HepG2 (cell line): ENCODE data around the gene MAN2A1. TPM values are rescaled to one million over a fixed set of nuclear protein-coding genes. Genes with fewer than 3 reads are reported as not detected.

Experiments
- ATAC-seq: fragments of 200-7000 bp; cut with Tn5 transposase; 3 replicates; pipeline ENCODE4 v1.9.1; 2020; ENCODE audit warnings: mild to moderate bottlenecking, moderate library complexity
- BruUV-seq: library from RNA; stranded (reverse); fragments of 400-500 nt; replicated peaks from 2 replicates; lab custom pipeline; 2021; lab: Mats Ljungman, UMichigan
- CTCF ChIA-PET: fragments of 300-600 bp; formaldehyde crosslinking; extraction: SDS; loops from one replicate; lab custom pipeline; 2021; ENCODE audit warnings: low total read pairs, inconsistent platforms, low intra/inter-chr PET ratio; lab: Yijun Ruan, JAX
- POLR2A ChIA-PET: fragments of 350-600 bp; sonication (Branson Sonifier 250); formaldehyde crosslinking; loops from one replicate; lab custom pipeline; 2020; ENCODE audit warnings: antibody characterized with exemption, inconsistent platforms; lab: Yijun Ruan, JAX
- DNase-seq: peaks from one replicate; pipeline ENCODE4 v3.0.0-alpha.2; 2015; ENCODE audit warnings: low spot score
- FAIRE-seq: peaks from 3 replicates; lab custom pipeline; 2011; peaks lifted over from hg19 to GRCh38; lab: Jason Lieb, UNC
- H2AFZ ChIP-seq: one replicate; pipeline ENCODE4 v1.6.1; 2011; ENCODE audit warnings: low read length, inconsistent platforms
- H3K27ac ChIP-seq: fragments of 300-600 bp; 3 replicates; pipeline ENCODE4 v1.8.0; 2011; ENCODE audit warnings: mixed run types, mild to moderate bottlenecking, mixed read lengths, low read length, inconsistent platforms; ENCODE audit not compliant: insufficient read depth; ENCODE audit errors: extremely low read length
- H3K27me3 ChIP-seq, 2 experiments: fragments of 200-600 bp in 1 of 2; 2 replicates in 1 of 2; 3 replicates in 1 of 2; pipeline versions ENCODE4 v1.6.0 to v1.8.0; 2011; ENCODE audit warnings: low read length in 2 of 2, mild to moderate bottlenecking in 2 of 2, moderate library complexity in 2 of 2, inconsistent platforms in 1 of 2; ENCODE audit not compliant: insufficient read depth in 2 of 2, control insufficient read depth in 1 of 2
- H3K36me3 ChIP-seq, 2 experiments: fragments of 200-600 bp in 1 of 2; replicated peaks in 1 of 2; 2 replicates in 1 of 2; 3 replicates in 1 of 2; pipeline versions ENCODE4 v1.5.1 to v1.8.0; 2011; ENCODE audit warnings: low read length in 2 of 2, inconsistent platforms in 1 of 2; ENCODE audit not compliant: insufficient read depth in 2 of 2, control insufficient read depth in 1 of 2
- H3K4me1 ChIP-seq: 2 replicates; pipeline ENCODE4 v1.5.1; 2012; ENCODE audit warnings: low read length, inconsistent platforms; ENCODE audit not compliant: insufficient read depth
- H3K4me2 ChIP-seq: 2 replicates; pipeline ENCODE4 v1.6.0; 2011; ENCODE audit warnings: low read depth, low read length, inconsistent platforms
- H3K4me3 ChIP-seq, 3 experiments: fragments of 200-600 bp in 1 of 3; sonication (generic), shearing (Covaris generic) in 1 of 3; replicated peaks in 1 of 3; 2 replicates each; pipeline ENCODE4 v1.5.1; 2011 to 2016; ENCODE audit warnings: low read length in 3 of 3, inconsistent platforms in 2 of 3, low read depth in 2 of 3, mild to moderate bottlenecking in 2 of 3, control low read depth in 1 of 3, mixed read lengths in 1 of 3; ENCODE audit not compliant: insufficient read depth in 1 of 3
- H3K79me2 ChIP-seq: one replicate; pipeline ENCODE4 v1.6.1; 2011; ENCODE audit warnings: low read length, inconsistent platforms; ENCODE audit not compliant: insufficient read depth
- H3K9ac ChIP-seq: 2 replicates; pipeline ENCODE4 v1.6.0; 2011; ENCODE audit warnings: mild to moderate bottlenecking, low read depth, low read length, inconsistent platforms; ENCODE audit not compliant: insufficient read depth
- H3K9me3 ChIP-seq: 2 replicates; pipeline ENCODE4 v1.5.1; 2012; ENCODE audit warnings: mild to moderate bottlenecking, low read length
- H4K20me1 ChIP-seq: 2 replicates; pipeline ENCODE4 v1.6.0; 2011; ENCODE audit warnings: inconsistent platforms, mild to moderate bottlenecking, low read length, moderate library complexity; ENCODE audit not compliant: insufficient read depth
- AKAP8 ChIP-seq: sonication (generic); formaldehyde crosslinking; IDR thresholded peaks from 2 replicates; pipeline ENCODE4 v1.5.1; 2020; ENCODE audit warnings: mild to moderate bottlenecking, missing genetic modification reagents
- ATAD3A ChIP-seq: sonication (generic); formaldehyde crosslinking; IDR thresholded peaks from 2 replicates; pipeline ENCODE4 v1.4.0; 2020; ENCODE audit warnings: missing genetic modification reagents
- CREBL2 ChIP-seq: sonication (generic); formaldehyde crosslinking; IDR thresholded peaks from 2 replicates; pipeline ENCODE4 v1.8.1; 2023; ENCODE audit warnings: missing genetic modification reagents, mild to moderate bottlenecking, borderline replicate concordance
- DRAP1 ChIP-seq: IDR thresholded peaks from 2 replicates; pipeline ENCODE4 v1.6.1; 2016; ENCODE audit warnings: missing genetic modification reagents, missing compliant biosample characterization
- ETV5 ChIP-seq: IDR thresholded peaks from 2 replicates; pipeline ENCODE4 v1.6.1; 2018; ENCODE audit warnings: missing biosample characterization, missing genetic modification reagents, inconsistent platforms, borderline replicate concordance
- GFI1 ChIP-seq: sonication (generic); formaldehyde crosslinking; IDR thresholded peaks from 2 replicates; pipeline ENCODE4 v1.5.0; 2020; ENCODE audit warnings: missing genetic modification reagents, mild to moderate bottlenecking, borderline replicate concordance
- RFX3 ChIP-seq: IDR thresholded peaks from 2 replicates; pipeline ENCODE4 v1.6.1; 2016; ENCODE audit warnings: missing biosample characterization, missing genetic modification reagents
- SETDB1 ChIP-seq: sonication (generic); formaldehyde crosslinking; IDR thresholded peaks from 2 replicates; pipeline ENCODE4 v1.5.1; 2020; ENCODE audit warnings: missing genetic modification reagents, mild to moderate bottlenecking, borderline replicate concordance
- SOX13 ChIP-seq, 3 experiments: fragments of 450-650 bp in 1 of 3; sonication (generic) in 1 of 3; formaldehyde crosslinking in 1 of 3; IDR thresholded peaks in 2 of 3; conservative IDR thresholded peaks in 1 of 3; 2 replicates each; pipeline versions ENCODE4 v1.5.0 to v1.6.1; 2016 to 2020; ENCODE audit warnings: antibody characterized with exemption in 1 of 3, mild to moderate bottlenecking in 1 of 3, missing compliant biosample characterization in 1 of 3, missing genetic modification reagents in 1 of 3, moderate library complexity in 1 of 3
- TCF7L2 ChIP-seq: IDR thresholded peaks from 2 replicates; pipeline ENCODE4 v1.6.1; 2011; ENCODE audit warnings: mild to moderate bottlenecking, low read depth, low read length, moderate library complexity
- ZBTB37 ChIP-seq: sonication (generic); formaldehyde crosslinking; IDR thresholded peaks from 2 replicates; pipeline ENCODE4 v1.4.0; 2020; ENCODE audit warnings: mild to moderate bottlenecking, missing genetic modification reagents
- ZBTB39 ChIP-seq: sonication (generic); formaldehyde crosslinking; IDR thresholded peaks from 2 replicates; pipeline ENCODE4 v1.5.0; 2020; ENCODE audit warnings: missing genetic modification reagents
- ZFYVE20 ChIP-seq: sonication (generic); formaldehyde crosslinking; IDR thresholded peaks from 2 replicates; pipeline ENCODE4 v1.8.0; 2023; ENCODE audit warnings: low read depth, mild to moderate bottlenecking, moderate library complexity, missing genetic modification reagents, borderline replicate concordance
- ZNF12 ChIP-seq: sonication (generic); formaldehyde crosslinking; IDR thresholded peaks from 2 replicates; pipeline ENCODE4 v1.5.0; 2020; ENCODE audit warnings: missing genetic modification reagents
- ZNF331 ChIP-seq: sonication (generic); formaldehyde crosslinking; IDR thresholded peaks from 2 replicates; pipeline ENCODE4 v1.4.0; 2020; ENCODE audit warnings: missing genetic modification reagents
- ZNF776 ChIP-seq: sonication (generic); formaldehyde crosslinking; IDR thresholded peaks from 2 replicates; pipeline ENCODE4 v1.4.0; 2020; ENCODE audit warnings: mild to moderate bottlenecking, missing genetic modification reagents
- ZNF839 ChIP-seq: sonication (generic); formaldehyde crosslinking; IDR thresholded peaks from 2 replicates; pipeline ENCODE4 v1.4.0; 2020; ENCODE audit warnings: missing genetic modification reagents, mild to moderate bottlenecking, borderline replicate concordance
- ZZZ3 ChIP-seq: sonication (generic); formaldehyde crosslinking; IDR thresholded peaks from 2 replicates; pipeline ENCODE4 v1.4.0; 2020; ENCODE audit warnings: missing genetic modification reagents, mild to moderate bottlenecking, borderline replicate concordance
- WGBS: methylation state at CpG from one replicate; pipeline ENCODE4 v1.1.6; 2017; ENCODE audit warnings: low lambda C conversion rate; 5-methylcytosine and 5-hydroxymethylcytosine counted together
- in situ Hi-C: cut with HindIII; loops from 2 replicates; pipeline ENCODE4 v1.10.0; 2017; ENCODE audit warnings: low pct_unique_long_range_greater_than_20kb; ENCODE audit not compliant: extremely low pct_ligation_motif_present
- intact Hi-C: fragments of 100-400 bp; cut with micrococcal nuclease; formaldehyde crosslinking; loops from one replicate; pipeline ENCODE4 v1.10.0; 2022; ENCODE audit not compliant: unreplicated experiment
- polyA plus RNA-seq, 8 experiments: library from polyadenylated mRNA; depleted of rRNA in 3 of 8; stranded (reverse) in 7 of 8; unstranded in 1 of 8; fragments of >200 nt; fragmentation: Illumina TruSeq in 4 of 8; extraction: Trizol in 4 of 8; gene quantifications; 2 replicates each; pipeline versions ENCODE4 v1.2.1 to v1.2.3, GENCODE V29; 2011 to 2016; ENCODE audit warnings: low read depth in 4 of 8, missing spikeins in 1 of 8, mixed read lengths in 1 of 8; ENCODE audit not compliant: insufficient read depth in 1 of 8
- total RNA-seq, 5 experiments: library from RNA; depleted of rRNA; stranded (reverse); fragments of >200 nt; fragmentation: Illumina TruSeq; extraction: Trizol; gene quantifications; 2 replicates each; pipeline ENCODE4 v1.2.3, GENCODE V29; 2016; ENCODE audit warnings: low read depth in 1 of 5

MAN2A1 gene
- total and polyA plus RNA-seq, 2 of the 13 experiments (the other 11 are each of a cell fraction or from before 2014, with no cell fraction given), result 56.2 to 80.5 TPM

GRCh38 chr5:109905906-109906305 lies 216.2 kb downstream of the MAN2A1 start (continued):
- TF ChIP-seq SOX13 (IDR thresholded peaks at IDR 0.05), result no peak
- TF ChIP-seq SOX13 (CRISPR knock-in tag; conservative IDR thresholded peaks at IDR 0.05 in 1 of 2, IDR thresholded peaks at IDR 0.05 in 1 of 2), result peak in 1 of 2 experiments; percentile 55; a peak in 1 of 4 replicates
- no peak for TF ChIP-seq SETDB1
- TF ChIP-seq, all 625 proteins: peak for 5

- no TSS peak for BruUV-seq
- POLR2A ChIA-PET, result no interaction called here
- H2AFZ ChIP-seq, result peak overlapping the region; percentile 39
- no peaks in the 10 kb centered on the region for H3K9me3 ChIP-seq
- peaks cover 55% of the 10 kb centered on the region for H3K4me1 ChIP-seq
- intact Hi-C loops (no loop called here), in situ Hi-C loops (loop anchor here (10.0 kb wide), 1 partner anchor 88 kb away; no protein-coding TSS in a partner anchor)
- peak; percentile 67 for DNase-seq
- 88% methylated on average over 3 of the region's 3 CpGs for WGBS
- CTCF ChIA-PET, result no interaction called here
- H3K27ac ChIP-seq, result no peak overlapping the region
- H3K9ac ChIP-seq, result no peak overlapping the region
- no peaks in the 10 kb centered on the region for H3K27me3 ChIP-seq
- no peaks in the 10 kb centered on the region; a peak in 1 of 5 replicates for H3K36me3 ChIP-seq
- H4K20me1 ChIP-seq, result no peaks in the 10 kb centered on the region
- H3K79me2 ChIP-seq, result no peaks in the 10 kb centered on the region
- FAIRE-seq, result no peak
- H3K4me3 ChIP-seq, result no peak overlapping the region
- ATAC-seq, result no peak
- H3K4me2 ChIP-seq, result no peak overlapping the region
- TF ChIP-seq RFX3 (CRISPR knock-in tag), result no peak
- TF ChIP-seq TCF7L2, result no peak
- no peak for TF ChIP-seq DRAP1 (CRISPR knock-in tag)
- TF ChIP-seq ZZZ3 (CRISPR knock-in tag), result no peak
- TF ChIP-seq AKAP8 (CRISPR knock-in tag), result no peak
- TF ChIP-seq ZNF12 (CRISPR knock-in tag), result no peak
- TF ChIP-seq ATAD3A (CRISPR knock-in tag), result no peak
- TF ChIP-seq ETV5 (CRISPR knock-in tag), result no peak
- TF ChIP-seq GFI1 (CRISPR knock-in tag), result no peak
- no peak for TF ChIP-seq CREBL2 (CRISPR knock-in tag)
- no peak for TF ChIP-seq ZNF839
- TF ChIP-seq ZFYVE20 (CRISPR knock-in tag), result no peak
- no peak for TF ChIP-seq ZBTB39
- 0 out of 2 replicates have a peak, but pooled peaks have one; percentile 16 for TF ChIP-seq ZNF331 (CRISPR knock-in tag)
- TF ChIP-seq ZBTB37 (CRISPR knock-in tag), result no peak
- no peak for TF ChIP-seq ZNF776
Observed at GRCh38 chr5:109907189-109907588, 217.5 kb downstream of the MAN2A1 start.
